Neural crest cell (in vitro differentiated cells): ENCODE data around the gene BSN. TPM values are rescaled to one million over a fixed set of nuclear protein-coding genes. Genes with fewer than 3 reads are reported as not detected.
A peak's percentile ranks its signal among the peaks of the same experiment; 100 is the strongest.

Experiments used
- DNase-seq: peaks from one replicate; pipeline ENCODE4 v3.0.0; 2021; ENCODE audit warnings: low read depth, mixed read lengths, low spot score
- H3K27ac Mint-ChIP-seq: one replicate; pipeline ENCODE4 v1.8.0; 2021; ENCODE audit warnings: mild to moderate bottlenecking, mixed read lengths; ENCODE audit not compliant: unreplicated experiment
- H3K27me3 Mint-ChIP-seq: 2 replicates; pipeline ENCODE4 v1.8.0; 2021; ENCODE audit warnings: low read depth, mild to moderate bottlenecking, mixed read lengths
- H3K36me3 Mint-ChIP-seq: 2 replicates; pipeline ENCODE4 v1.8.0; 2021; ENCODE audit warnings: low read depth, mild to moderate bottlenecking, mixed read lengths
- H3K4me1 Mint-ChIP-seq: 2 replicates; pipeline ENCODE4 v1.8.0; 2021; ENCODE audit warnings: mixed read lengths
- H3K4me3 Mint-ChIP-seq: one replicate; pipeline ENCODE4 v1.8.0; 2021; ENCODE audit warnings: mild to moderate bottlenecking, mixed read lengths
- H3K9me3 Mint-ChIP-seq: 2 replicates; pipeline ENCODE4 v1.8.0; 2021; ENCODE audit warnings: mixed read lengths
- total RNA-seq: library from RNA; stranded (reverse); gene quantifications from 2 replicates; pipeline ENCODE4 v1.2.1, GENCODE V29; 2021
- TF ChIP-seq, protein P1 (sequence below): fragments of 200-600 bp; sonication (generic); conservative IDR thresholded peaks from 2 replicates; pipeline ENCODE4 v1.5.0; 2021; ENCODE audit warnings: antibody characterized with exemption, mild to moderate bottlenecking

BSN gene
- total RNA-seq, 1 donor from 2014 or later = 6.5 TPM

DNA sequence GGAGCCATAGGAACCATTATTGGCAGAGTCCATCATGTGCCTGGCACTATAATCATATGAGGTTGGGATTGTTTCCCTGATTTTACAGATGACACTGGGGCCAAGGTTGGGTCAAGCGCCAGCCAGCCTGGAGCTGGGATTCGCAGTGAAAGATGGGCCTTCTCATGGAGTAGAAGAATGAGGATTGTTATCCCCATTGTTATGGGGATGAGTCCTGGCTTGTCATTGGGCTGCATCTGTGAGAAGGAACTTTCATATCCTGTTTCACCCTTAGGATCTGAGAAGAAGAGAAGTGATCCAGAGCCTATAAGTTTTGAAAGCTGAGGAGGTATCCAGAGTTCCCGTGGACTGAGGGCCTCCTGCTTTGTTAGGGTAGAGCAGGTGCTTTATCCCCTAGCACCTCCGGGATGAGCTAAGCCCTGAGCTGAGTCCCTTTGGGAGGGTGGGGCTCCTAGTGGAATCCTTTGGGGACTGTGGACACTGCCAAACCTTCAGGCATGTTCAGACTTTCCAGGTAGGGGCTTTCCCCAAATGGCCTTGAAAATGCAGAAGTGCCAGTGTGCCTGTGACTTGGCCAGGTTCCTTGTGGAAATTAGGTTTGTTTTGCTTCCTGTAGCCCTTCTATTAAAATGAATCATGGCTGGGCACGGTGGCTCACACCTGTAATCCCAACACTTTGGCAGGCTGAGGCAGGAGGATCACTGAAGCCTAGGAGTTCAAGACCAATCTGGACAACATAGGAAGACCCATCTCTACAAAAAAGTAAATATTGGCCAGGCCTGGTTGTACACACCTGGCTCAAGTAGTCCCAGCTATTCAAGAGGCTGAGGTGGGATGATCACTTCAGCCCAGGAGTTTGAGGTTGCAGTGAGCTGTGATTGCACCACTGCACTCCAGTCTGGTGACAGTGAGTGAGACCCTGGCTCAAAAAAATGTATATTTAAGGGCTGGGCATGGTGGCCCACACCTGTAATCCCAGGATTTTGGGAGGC is 30.2 kb upstream of the BSN start:
- no peaks in the 10 kb centered on the region for H3K9me3 Mint-ChIP-seq
- no peak overlapping the region for H3K27ac Mint-ChIP-seq
- H3K4me3 Mint-ChIP-seq = no peak overlapping the region
- H3K36me3 Mint-ChIP-seq = peaks cover 17% of the 10 kb centered on the region
- H3K27me3 Mint-ChIP-seq = no peaks in the 10 kb centered on the region
- TF ChIP-seq, protein P1, sequence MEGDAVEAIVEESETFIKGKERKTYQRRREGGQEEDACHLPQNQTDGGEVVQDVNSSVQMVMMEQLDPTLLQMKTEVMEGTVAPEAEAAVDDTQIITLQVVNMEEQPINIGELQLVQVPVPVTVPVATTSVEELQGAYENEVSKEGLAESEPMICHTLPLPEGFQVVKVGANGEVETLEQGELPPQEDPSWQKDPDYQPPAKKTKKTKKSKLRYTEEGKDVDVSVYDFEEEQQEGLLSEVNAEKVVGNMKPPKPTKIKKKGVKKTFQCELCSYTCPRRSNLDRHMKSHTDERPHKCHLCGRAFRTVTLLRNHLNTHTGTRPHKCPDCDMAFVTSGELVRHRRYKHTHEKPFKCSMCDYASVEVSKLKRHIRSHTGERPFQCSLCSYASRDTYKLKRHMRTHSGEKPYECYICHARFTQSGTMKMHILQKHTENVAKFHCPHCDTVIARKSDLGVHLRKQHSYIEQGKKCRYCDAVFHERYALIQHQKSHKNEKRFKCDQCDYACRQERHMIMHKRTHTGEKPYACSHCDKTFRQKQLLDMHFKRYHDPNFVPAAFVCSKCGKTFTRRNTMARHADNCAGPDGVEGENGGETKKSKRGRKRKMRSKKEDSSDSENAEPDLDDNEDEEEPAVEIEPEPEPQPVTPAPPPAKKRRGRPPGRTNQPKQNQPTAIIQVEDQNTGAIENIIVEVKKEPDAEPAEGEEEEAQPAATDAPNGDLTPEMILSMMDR = no peak
- H3K4me1 Mint-ChIP-seq = peaks cover 26% of the 10 kb centered on the region
- DNase-seq = no peak

DNA sequence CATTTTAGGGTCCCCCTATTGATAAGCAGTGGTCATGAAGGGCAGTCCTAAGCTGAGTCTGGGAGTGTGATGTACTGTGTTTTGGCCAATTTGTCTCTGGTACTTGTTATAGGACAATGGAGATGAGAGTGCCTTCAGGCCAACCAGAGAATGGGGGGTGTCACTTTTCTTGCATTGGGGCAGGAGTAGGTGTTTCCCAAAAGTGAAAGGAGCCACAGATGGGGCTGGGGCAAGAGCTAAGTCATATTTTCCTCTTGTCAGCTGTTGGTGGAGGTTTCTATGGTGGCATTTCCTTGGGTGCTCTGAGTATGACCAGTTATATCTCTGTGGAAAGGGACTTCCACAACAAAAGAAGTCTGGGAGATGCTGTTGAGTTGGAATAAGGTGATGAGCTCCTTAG is 24.7 kb upstream of the BSN start:
- Mint-ChIP-seq H3K36me3 (peaks cover 34% of the 10 kb centered on the region), H3K4me3 (no peak overlapping the region), H3K27ac (no peak overlapping the region), H3K9me3 (no peaks in the 10 kb centered on the region), H3K4me1 (peaks cover 16% of the 10 kb centered on the region), H3K27me3 (no peaks in the 10 kb centered on the region)
- TF ChIP-seq, protein P1 = no peak
- DNase-seq = no peak

DNA sequence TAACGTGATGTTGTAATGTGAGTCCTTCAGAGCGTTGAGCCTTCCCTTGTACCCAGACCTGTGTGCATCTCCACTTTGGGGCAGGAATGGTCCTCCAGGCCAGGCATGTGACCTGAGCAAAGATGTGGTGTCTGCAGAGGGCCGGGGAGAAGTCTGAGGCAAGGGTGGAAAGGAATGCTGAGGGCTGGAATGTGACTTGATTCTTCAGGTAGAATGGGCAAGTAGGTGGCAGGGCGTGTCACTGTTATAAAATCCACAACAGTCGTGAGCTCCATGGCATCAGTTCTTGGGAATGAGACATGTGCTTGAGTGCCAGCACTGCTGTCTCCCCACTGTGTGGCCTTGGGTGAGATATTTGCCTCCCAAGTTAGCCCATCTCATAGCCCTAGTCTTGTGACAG is 24.0 kb upstream of the BSN start:
- peaks cover 31% of the 10 kb centered on the region for H3K36me3 Mint-ChIP-seq
- H3K27ac Mint-ChIP-seq = peak overlapping the region; percentile 21
- TF ChIP-seq, protein P1 = no peak

DNA sequence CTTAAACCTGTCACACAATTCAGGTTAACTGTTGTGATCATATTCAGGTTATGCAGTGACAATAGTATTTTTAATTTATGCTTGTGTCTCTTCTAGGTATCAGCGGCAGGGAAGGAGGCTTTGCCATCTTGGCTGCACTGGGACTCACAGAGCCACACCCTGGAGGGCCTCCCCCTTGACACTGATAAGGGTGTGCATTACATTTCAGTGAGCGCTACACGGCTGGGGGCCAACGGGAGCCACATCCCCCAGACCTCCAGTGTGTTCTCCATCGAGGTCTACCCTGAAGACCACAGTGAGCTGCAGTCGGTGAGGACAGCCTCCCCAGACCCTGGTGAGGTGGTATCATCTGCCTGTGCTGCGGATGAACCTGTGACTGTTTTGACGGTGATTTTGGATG is 23.6 kb upstream of the BSN start:
- TF ChIP-seq, protein P1 = no peak
- Mint-ChIP-seq H3K9me3 (no peaks in the 10 kb centered on the region), H3K27ac (no peak overlapping the region), H3K36me3 (peaks cover 29% of the 10 kb centered on the region), H3K4me1 (peaks cover 27% of the 10 kb centered on the region), H3K4me3 (no peak overlapping the region), H3K27me3 (no peaks in the 10 kb centered on the region)
- no peak for DNase-seq

More for the DNA sequence above, 24.0 kb upstream of the BSN start:
- Mint-ChIP-seq H3K4me3 (no peak overlapping the region), H3K4me1 (peaks cover 22% of the 10 kb centered on the region), H3K9me3 (no peaks in the 10 kb centered on the region), H3K27me3 (no peaks in the 10 kb centered on the region)
- no peak for DNase-seq

DNA sequence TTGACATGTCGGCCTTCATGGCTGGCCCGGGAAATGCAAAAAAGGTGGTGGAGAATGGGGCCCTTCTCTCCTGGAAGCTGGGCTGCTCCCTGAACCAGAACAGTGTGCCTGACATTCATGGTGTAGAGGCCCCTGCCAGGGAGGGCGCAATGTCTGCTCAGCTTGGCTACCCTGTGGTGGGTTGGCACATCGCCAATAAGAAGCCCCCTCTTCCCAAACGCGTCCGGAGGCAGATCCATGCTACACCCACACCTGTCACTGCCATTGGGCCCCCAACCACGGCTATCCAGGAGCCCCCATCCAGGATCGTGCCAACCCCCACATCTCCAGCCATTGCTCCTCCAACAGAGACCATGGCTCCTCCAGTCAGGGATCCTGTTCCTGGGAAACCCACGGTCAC is 23.1 kb upstream of the BSN start:
- no peak for DNase-seq

More for the DNA sequence above, 23.1 kb upstream of the BSN start:
- Mint-ChIP-seq H3K4me1 (peaks cover 32% of the 10 kb centered on the region), H3K27ac (no peak overlapping the region), H3K36me3 (peaks cover 29% of the 10 kb centered on the region), H3K9me3 (no peaks in the 10 kb centered on the region), H3K4me3 (no peak overlapping the region), H3K27me3 (no peaks in the 10 kb centered on the region)
- TF ChIP-seq, protein P1 = no peak
